Measurements from ENCODE around the gene YARS1. TPM values are rescaled to one million over a fixed set of nuclear protein-coding genes. Genes with fewer than 3 reads are reported as not detected.
"Not testable (repeated sequence)": the region's sequence is repeated elsewhere in the genome, so short reads cannot be mapped to it uniquely, and the experiment has no call there.

YARS1 gene
- polyA plus RNA-seq, 1 donor from 2014 or later, result 49.4 TPM

- Histone ChIP-seq H2AFZ (ENCODE audit: low read depth, low read length) (no peak overlapping the region), H3K9me3 (ENCODE audit: low read length) (no peaks in the 10 kb centered on the region), H3K4me2 (ENCODE audit: low read length) (no peak overlapping the region), H4K20me1 (ENCODE audit: insufficient read depth) (no peaks in the 10 kb centered on the region), H3F3A (ENCODE audit: insufficient read depth, low read length, poor library complexity, severe bottlenecking) (no peaks in the 10 kb centered on the region), H3K4me3 (ENCODE audit: low read length) (no peak overlapping the region), H3K27ac (ENCODE audit: low read length) (no peak overlapping the region), H3K36me3 (ENCODE audit: insufficient read depth, low read length) (no peaks in the 10 kb centered on the region), H3K79me2 (replicated peaks; ENCODE audit: insufficient read depth, low read length) (no peaks in the 10 kb centered on the region), H3K9ac (ENCODE audit: low read length) (no peak overlapping the region), H3K9me2 (ENCODE audit: insufficient read depth, low read length) (no peaks in the 10 kb centered on the region), H3K27me3 (ENCODE audit: insufficient read depth, low read depth, low read length) (no peaks in the 10 kb centered on the region)
- TF ChIP-seq EP300 (conservative IDR thresholded peaks at IDR 0.05; ENCODE audit: poor library complexity, severe bottlenecking), result no peak
- TF ChIP-seq EZH2 (IDR thresholded peaks at IDR 0.05; ENCODE audit: borderline replicate concordance, insufficient read depth, low read length, poor library complexity, severe bottlenecking), result no peak
- TF ChIP-seq SMC3 (conservative IDR thresholded peaks at IDR 0.05; ENCODE audit: poor library complexity), result no peak
- no peak for TF ChIP-seq POLR2AphosphoS5 (IDR thresholded peaks at IDR 0.05)
- no peak for TF ChIP-seq RAD21 (conservative IDR thresholded peaks at IDR 0.05)
- no peak for TF ChIP-seq REST (IDR thresholded peaks at IDR 0.05; ENCODE audit: borderline replicate concordance)
- no peak for TF ChIP-seq TAF1 (IDR thresholded peaks at IDR 0.05; ENCODE audit: low read depth)
- TF ChIP-seq CTCF (IDR thresholded peaks at IDR 0.05; ENCODE audit: poor library complexity, severe bottlenecking), result no peak
- TF ChIP-seq MXI1 (conservative IDR thresholded peaks at IDR 0.05; ENCODE audit: poor library complexity, severe bottlenecking), result no peak
These were observed 19.0 kb downstream of the YARS1 start for GRCh38 chr1:32798191-32798590.

GRCh38 chr1:32797456-32797855, 19.7 kb downstream of the YARS1 start:
- H3K9ac ChIP-seq (ENCODE audit: low read length), result no peak overlapping the region
- H4K20me1 ChIP-seq (ENCODE audit: insufficient read depth), result no peaks in the 10 kb centered on the region
- H3K79me2 ChIP-seq (replicated peaks; ENCODE audit: insufficient read depth, low read length), result no peaks in the 10 kb centered on the region
- no peak overlapping the region for H3K4me2 ChIP-seq (ENCODE audit: low read length)
- H3K36me3 ChIP-seq (ENCODE audit: insufficient read depth, low read length), result no peaks in the 10 kb centered on the region
- no peak overlapping the region for H3K27ac ChIP-seq (ENCODE audit: low read length)
- H3F3A ChIP-seq (ENCODE audit: insufficient read depth, low read length, poor library complexity, severe bottlenecking), result no peaks in the 10 kb centered on the region
- no peak overlapping the region for H2AFZ ChIP-seq (ENCODE audit: low read depth, low read length)
- H3K9me2 ChIP-seq (ENCODE audit: insufficient read depth, low read length), result no peaks in the 10 kb centered on the region
- no peak overlapping the region for H3K4me3 ChIP-seq (ENCODE audit: low read length)
- no peaks in the 10 kb centered on the region for H3K27me3 ChIP-seq (ENCODE audit: insufficient read depth, low read depth, low read length)
- TF ChIP-seq EP300 (conservative IDR thresholded peaks at IDR 0.05; ENCODE audit: poor library complexity, severe bottlenecking) (no peak), RAD21 (conservative IDR thresholded peaks at IDR 0.05) (no peak), MXI1 (conservative IDR thresholded peaks at IDR 0.05; ENCODE audit: poor library complexity, severe bottlenecking) (no peak), REST (IDR thresholded peaks at IDR 0.05; ENCODE audit: borderline replicate concordance) (no peak), POLR2AphosphoS5 (IDR thresholded peaks at IDR 0.05) (no peak), CTCF (IDR thresholded peaks at IDR 0.05; ENCODE audit: poor library complexity, severe bottlenecking) (no peak), TAF1 (IDR thresholded peaks at IDR 0.05; ENCODE audit: low read depth) (no peak), SMC3 (conservative IDR thresholded peaks at IDR 0.05; ENCODE audit: poor library complexity) (no peak), EZH2 (IDR thresholded peaks at IDR 0.05; ENCODE audit: borderline replicate concordance, insufficient read depth, low read length, poor library complexity, severe bottlenecking) (no peak)
- H3K9me3 ChIP-seq (ENCODE audit: low read length), result no peaks in the 10 kb centered on the region

GRCh38 chr1:32795763-32796162, 21.4 kb downstream of the YARS1 start:
- not testable (repeated sequence) for H3F3A ChIP-seq (ENCODE audit: insufficient read depth, low read length, poor library complexity, severe bottlenecking); H3K79me2 ChIP-seq (replicated peaks; ENCODE audit: insufficient read depth, low read length); H3K27me3 ChIP-seq (ENCODE audit: insufficient read depth, low read depth, low read length); H3K9me2 ChIP-seq (ENCODE audit: insufficient read depth, low read length); H4K20me1 ChIP-seq (ENCODE audit: insufficient read depth); H3K4me3 ChIP-seq (ENCODE audit: low read length); H3K4me2 ChIP-seq (ENCODE audit: low read length); H3K9me3 ChIP-seq (ENCODE audit: low read length); H3K9ac ChIP-seq (ENCODE audit: low read length); H3K36me3 ChIP-seq (ENCODE audit: insufficient read depth, low read length); H3K27ac ChIP-seq (ENCODE audit: low read length); H2AFZ ChIP-seq (ENCODE audit: low read depth, low read length)

Measured in neural cell (in vitro differentiated cells).